Gastroesophageal sphincter (tissue), 4 donors: ENCODE data around the gene GPR55. TPM values are rescaled to one million over a fixed set of nuclear protein-coding genes. Genes with fewer than 3 reads are reported as not detected.

Experiments
- ATAC-seq: fragments of 150-250 bp; one replicate; pipeline ENCODE4 v1.9.1; 2016; ENCODE audit warnings: mild to moderate bottlenecking, moderate library complexity
- H3K27ac ChIP-seq, 4 donors: fragments of 200-600 bp; sonication (generic) in 3 of 4; 1 replicate in 3 of 4; 2 replicates in 1 of 4; pipeline ENCODE4 v1.5.1; 2016 to 2019
- H3K27me3 ChIP-seq: fragments of 200-600 bp; sonication (generic); one replicate; pipeline ENCODE4 v1.5.1; 2019
- H3K36me3 ChIP-seq, 2 donors: fragments of 200-600 bp; sonication (generic); one replicate each; pipeline ENCODE4 v1.5.1; 2019; ENCODE audit warnings: control low read depth in 1 of 2
- H3K4me1 ChIP-seq, 3 donors: fragments of 200-600 bp; sonication (generic); 1 replicate in 2 of 3; 2 replicates in 1 of 3; pipeline ENCODE4 v1.5.1; 2016 to 2019; ENCODE audit warnings: control low read depth in 2 of 3
- H3K4me3 ChIP-seq, 2 donors: fragments of 200-600 bp; sonication (generic); one replicate each; pipeline ENCODE4 v1.5.1; 2019; ENCODE audit warnings: mild to moderate bottlenecking in 1 of 2, moderate library complexity in 1 of 2
- H3K9me3 ChIP-seq, 3 donors: fragments of 200-600 bp; sonication (generic); one replicate each; pipeline ENCODE4 v1.5.1; 2017 to 2019; ENCODE audit warnings: control low read depth in 2 of 3
- CTCF ChIP-seq, 4 experiments: fragments of 200-600 bp in 2 of 4; fragments of 450-650 bp in 2 of 4; sonication (generic) in 1 of 4; IDR thresholded peaks; one replicate each; pipeline ENCODE4 v1.5.1; 2017 to 2019; ENCODE audit warnings: antibody characterized with exemption in 4 of 4, mild to moderate bottlenecking in 2 of 4, moderate library complexity in 2 of 4
- EP300 ChIP-seq: sonication (generic); formaldehyde crosslinking; IDR thresholded peaks from one replicate; pipeline ENCODE4 v1.6.1; 2017; ENCODE audit warnings: antibody characterized with exemption, mild to moderate bottlenecking
- POLR2A ChIP-seq, 2 donors: fragments of 450-650 bp; IDR thresholded peaks; one replicate each; pipeline ENCODE4 v1.6.1; 2017; ENCODE audit warnings: antibody characterized with exemption in 2 of 2, mild to moderate bottlenecking in 2 of 2, moderate library complexity in 1 of 2
- POLR2AphosphoS5 ChIP-seq: sonication (generic); formaldehyde crosslinking; IDR thresholded peaks from one replicate; pipeline ENCODE4 v1.6.1; 2017; ENCODE audit warnings: antibody characterized with exemption
- WGBS, 2 donors: methylation state at CpG; one replicate each; pipeline ENCODE4 v1.1.5; 2018; ENCODE audit warnings: low coverage in 1 of 2; 5-methylcytosine and 5-hydroxymethylcytosine counted together
- total RNA-seq, 4 donors: library from RNA; depleted of rRNA; stranded (reverse); fragments of >200 nt; gene quantifications; one replicate each; pipeline ENCODE4 v1.1.0, GENCODE V29; 2016

Gene GPR55
- total RNA-seq, 4 donors from 2014 or later: 0.08 to 0.12 TPM; not detected in 2

GRCh38 chr2:230877759-230878598 is 47.1 kb downstream of the GPR55 start:
- H3K27ac ChIP-seq: no peak overlapping the region
- peaks cover 0 to 12% (median 0%) of the 10 kb centered on the region in 3 donors for H3K4me1 ChIP-seq
- no peaks in the 10 kb centered on the region for H3K27me3 ChIP-seq
- TF ChIP-seq CTCF (IDR thresholded peaks at IDR 0.05) (no peak), EP300 (no peak), POLR2A (IDR thresholded peaks at IDR 0.05) (no peak), POLR2AphosphoS5 (no peak)
- no peak for ATAC-seq
- 62% methylated on average over 8 of the region's 20 CpGs; no CpG with 5 or more reads in 1 of the 2 donors for WGBS, 2 donors
- H3K4me3 ChIP-seq: no peak overlapping the region
- no peaks in the 10 kb centered on the region for H3K9me3 ChIP-seq
- H3K36me3 ChIP-seq: peaks cover 0 to 60% of the 10 kb centered on the region in 2 donors

- Histone ChIP-seq H3K36me3 (peaks cover 0 to 60% of the 10 kb centered on the region in 2 donors), H3K27ac (no peak overlapping the region), H3K9me3 (no peaks in the 10 kb centered on the region), H3K27me3 (no peaks in the 10 kb centered on the region), H3K4me3 (no peak overlapping the region), H3K4me1 (peaks cover 0 to 19% (median 1%) of the 10 kb centered on the region in 3 donors)
- WGBS, 2 donors: 62 to 80% methylated on average over 2 to 3 of the region's 27 CpGs
- ATAC-seq: no peak
- no peak for TF ChIP-seq EP300
- no peak for TF ChIP-seq CTCF (IDR thresholded peaks at IDR 0.05)
- no peak for TF ChIP-seq POLR2AphosphoS5
- no peak for TF ChIP-seq POLR2A (IDR thresholded peaks at IDR 0.05)
Measured at GRCh38 chr2:230877116-230877758, 47.8 kb downstream of the GPR55 start.

GRCh38 chr2:230875347-230876315 is 49.4 kb downstream of the GPR55 start:
- TF ChIP-seq POLR2A (IDR thresholded peaks at IDR 0.05): no peak
- TF ChIP-seq POLR2AphosphoS5: no peak
- no peak for TF ChIP-seq EP300
- TF ChIP-seq CTCF (IDR thresholded peaks at IDR 0.05): no peak
- no peak for ATAC-seq
- Histone ChIP-seq H3K9me3 (no peaks in the 10 kb centered on the region), H3K36me3 (peaks cover 0 to 60% of the 10 kb centered on the region in 2 donors), H3K27me3 (no peaks in the 10 kb centered on the region), H3K27ac (no peak overlapping the region), H3K4me1 (peaks cover 0 to 35% (median 16%) of the 10 kb centered on the region in 3 donors), H3K4me3 (no peak overlapping the region)
- WGBS, 2 donors: 92 to 95% methylated on average over 8 to 11 of the region's 34 CpGs

GRCh38 chr2:230874876-230875275 is 50.2 kb downstream of the GPR55 start:
- no peak overlapping the region for H3K4me3 ChIP-seq
- H3K27me3 ChIP-seq: no peaks in the 10 kb centered on the region
- H3K4me1 ChIP-seq: peaks cover 0 to 43% (median 23%) of the 10 kb centered on the region in 3 donors
- peaks cover 0 to 60% of the 10 kb centered on the region in 2 donors for H3K36me3 ChIP-seq
- ATAC-seq: no peak
- WGBS, 2 donors: 100% methylated on average over 2 of the region's 10 CpGs; no CpG with 5 or more reads in 1 of the 2 donors
- no peaks in the 10 kb centered on the region for H3K9me3 ChIP-seq
- H3K27ac ChIP-seq: no peak overlapping the region
- TF ChIP-seq CTCF (IDR thresholded peaks at IDR 0.05) (no peak), EP300 (no peak), POLR2A (IDR thresholded peaks at IDR 0.05) (no peak), POLR2AphosphoS5 (no peak)
